Stimulated activated naive B cell treated with anti-CD40 and anti-IgM and Interleukin-4, amounts not matched to agents 10 μg/mL and 1 μg/mL and 100 μg/mL, for 72 hours (primary cell): ENCODE measurements around the gene GLT8D2.
A peak's percentile ranks its signal among the peaks of the same experiment; 100 is the strongest.

Source experiments
- ATAC-seq, 2 donors: fragments of 150-1000 bp; cut with Tn5 transposase; replicated peaks; 2 replicates each; pipeline ENCODE4 v1.10.0; 2021; ENCODE audit warnings: moderate library complexity in 1 of 2
- DNase-seq: peaks from one replicate; pipeline ENCODE4 v3.0.0; 2021
- H3K27ac Mint-ChIP-seq: one replicate; pipeline ENCODE4 v1.8.0; 2022; ENCODE audit warnings: mild to moderate bottlenecking, mixed read lengths
- H3K27me3 Mint-ChIP-seq, 2 donors: one replicate each; pipeline ENCODE4 v1.8.0; 2022; ENCODE audit warnings: mixed read lengths in 2 of 2
- H3K36me3 Mint-ChIP-seq, 2 donors: one replicate each; pipeline ENCODE4 v1.8.0; 2022; ENCODE audit warnings: mixed read lengths in 2 of 2, mild to moderate bottlenecking in 1 of 2
- H3K4me1 Mint-ChIP-seq, 2 donors: one replicate each; pipeline ENCODE4 v1.8.0; 2022; ENCODE audit warnings: mixed read lengths in 2 of 2, mild to moderate bottlenecking in 1 of 2
- H3K4me3 Mint-ChIP-seq, 2 donors: one replicate each; pipeline ENCODE4 v1.8.0; 2022; ENCODE audit warnings: mild to moderate bottlenecking in 2 of 2, mixed read lengths in 2 of 2, moderate library complexity in 1 of 2
- H3K9me3 Mint-ChIP-seq, 2 donors: one replicate each; pipeline ENCODE4 v1.8.0; 2022; ENCODE audit warnings: mixed read lengths in 2 of 2, mild to moderate bottlenecking in 1 of 2

GLT8D2 gene

DNA sequence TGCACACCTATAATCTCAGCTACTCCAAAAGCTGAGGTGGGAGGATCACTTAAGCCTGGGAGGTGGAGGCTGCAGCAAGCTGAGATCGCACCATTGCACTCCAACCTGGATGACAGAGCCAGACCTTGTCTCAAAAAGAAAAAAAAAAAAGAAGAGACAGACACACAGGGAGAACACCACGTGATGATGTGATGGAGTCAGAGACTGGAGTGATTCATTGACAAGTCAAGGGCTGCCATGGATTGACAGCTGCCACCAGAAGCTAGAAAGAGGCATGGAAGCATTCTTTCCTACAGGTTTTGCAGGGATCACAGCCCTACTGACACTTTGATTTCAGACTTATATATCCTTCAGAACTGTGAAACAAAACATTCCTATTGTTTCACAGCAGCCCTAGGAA, 10.8 kb upstream of the GLT8D2 start:
- Mint-ChIP-seq H3K27me3 (peaks cover 6 to 14% of the 10 kb centered on the region in 2 donors), H3K9me3 (peaks cover 2 to 3% of the 10 kb centered on the region in 2 donors), H3K27ac (no peak overlapping the region), H3K4me1 (peaks cover 5 to 7% of the 10 kb centered on the region in 2 donors), H3K4me3 (no peak overlapping the region), H3K36me3 (peaks cover 0 to 1% of the 10 kb centered on the region in 2 donors)
- DNase-seq (no peak), ATAC-seq (no peak)

DNA sequence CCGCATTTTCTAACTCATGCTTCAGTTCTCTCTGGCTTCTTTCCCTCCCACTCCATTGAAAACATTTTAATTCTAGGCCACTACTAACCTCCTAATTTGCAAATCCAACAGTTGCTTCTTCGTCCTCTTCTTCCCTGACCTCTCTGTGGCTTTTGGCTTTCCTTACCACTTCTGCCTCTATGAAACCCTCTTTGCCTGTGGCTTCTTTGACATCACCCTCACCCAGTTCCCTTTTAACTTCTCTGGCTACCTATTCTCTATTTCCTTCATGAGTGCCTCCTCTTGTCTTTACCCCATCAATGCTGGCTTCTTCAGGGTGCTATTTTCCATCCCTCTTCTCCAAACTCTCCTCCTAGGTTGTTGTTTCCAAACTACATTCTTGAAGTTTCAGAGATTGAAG, 10.0 kb upstream of the GLT8D2 start:
- no peak for DNase-seq
- peaks cover under 1 to 3% of the 10 kb centered on the region in 2 donors for H3K4me1 Mint-ChIP-seq
- ATAC-seq, result no peak

DNA sequence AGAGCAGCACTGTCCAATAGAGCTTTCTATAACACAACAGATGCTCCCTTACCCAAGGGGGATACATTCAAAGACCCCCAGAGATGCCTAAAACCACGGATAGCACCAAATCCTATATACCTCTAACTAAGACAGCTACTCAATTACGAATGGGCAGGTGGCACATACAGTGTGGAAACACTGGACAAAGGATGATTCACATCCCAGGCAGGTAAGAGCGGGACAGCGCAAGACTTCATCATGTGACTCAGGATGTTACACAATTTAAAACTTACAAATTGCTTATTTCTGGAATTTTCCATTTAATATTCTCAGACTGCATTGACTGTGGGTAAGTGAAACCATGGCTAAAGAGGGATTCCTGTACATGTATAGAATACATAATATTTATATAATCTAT, 8.8 kb upstream of the GLT8D2 start:
- peaks cover 0 to 3% of the 10 kb centered on the region in 2 donors for H3K4me1 Mint-ChIP-seq
- no peak for DNase-seq
- peaks cover 14 to 21% of the 10 kb centered on the region in 2 donors for H3K27me3 Mint-ChIP-seq
- H3K27ac Mint-ChIP-seq, result no peak overlapping the region
- peaks cover 2 to 3% of the 10 kb centered on the region in 2 donors for H3K9me3 Mint-ChIP-seq
- no peak overlapping the region for H3K4me3 Mint-ChIP-seq
- no peaks in the 10 kb centered on the region for H3K36me3 Mint-ChIP-seq
- no peak for ATAC-seq

More for the DNA sequence above, 10.0 kb upstream of the GLT8D2 start:
- Mint-ChIP-seq H3K9me3 (peaks cover 2 to 3% of the 10 kb centered on the region in 2 donors), H3K27ac (no peak overlapping the region), H3K36me3 (peaks cover 0 to 1% of the 10 kb centered on the region in 2 donors), H3K27me3 (peaks cover 6 to 15% of the 10 kb centered on the region in 2 donors), H3K4me3 (no peak overlapping the region)

DNA sequence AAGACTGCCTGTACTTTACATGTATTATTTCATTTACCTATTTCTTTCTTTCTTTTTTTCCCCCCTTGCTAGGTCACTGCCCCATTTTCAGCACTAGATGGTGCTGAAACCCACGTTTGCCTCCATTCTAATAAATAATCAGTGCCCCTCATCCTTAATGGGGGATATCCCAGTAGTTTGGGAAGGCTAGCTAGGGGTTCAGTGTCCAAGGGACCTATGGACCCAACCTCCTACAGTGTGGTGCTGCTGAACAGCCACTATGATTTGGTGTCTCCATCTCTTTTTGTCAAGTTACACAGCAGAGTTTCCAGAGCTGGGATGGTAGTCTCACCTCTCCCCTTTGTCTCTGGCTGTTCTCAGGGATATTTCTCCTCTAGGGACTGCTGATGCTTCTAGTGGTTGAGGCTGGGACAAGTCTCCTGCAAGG, 7.8 kb upstream of the GLT8D2 start:
- Mint-ChIP-seq H3K36me3 (no peaks in the 10 kb centered on the region), H3K27me3 (peaks cover 21 to 28% of the 10 kb centered on the region in 2 donors), H3K27ac (no peak overlapping the region), H3K9me3 (peaks cover 2 to 3% of the 10 kb centered on the region in 2 donors), H3K4me1 (peaks cover 0 to 3% of the 10 kb centered on the region in 2 donors), H3K4me3 (no peak overlapping the region)
- peak in 1 of 2 donors; percentile 36 for ATAC-seq
- DNase-seq, result no peak

DNA sequence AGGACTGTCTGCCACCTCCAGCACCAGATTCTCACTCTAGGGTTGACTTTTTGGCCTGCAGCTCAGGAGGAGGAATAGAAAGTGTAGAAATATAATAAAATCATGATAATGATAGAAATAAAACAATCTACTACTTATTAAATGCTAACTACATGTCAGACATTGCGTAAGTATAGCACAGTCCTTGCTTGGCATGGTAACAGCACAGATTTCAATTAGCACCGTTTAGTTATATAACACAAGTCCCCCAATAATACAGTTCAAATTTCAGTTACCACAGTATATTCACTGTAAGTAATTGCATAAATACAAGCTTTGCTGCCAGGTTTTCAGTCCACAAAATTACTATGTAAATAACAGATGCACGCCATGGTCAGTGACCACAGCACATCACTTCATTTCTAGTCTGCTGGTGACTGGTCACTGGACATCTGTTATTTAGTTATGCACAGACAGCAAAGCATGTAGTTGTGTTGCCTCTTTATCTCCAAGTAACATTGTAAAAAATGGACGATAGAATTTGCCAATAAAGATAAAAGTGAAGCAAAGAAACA, 6.5 kb upstream of the GLT8D2 start:
- Mint-ChIP-seq H3K9me3 (peaks cover 2 to 3% of the 10 kb centered on the region in 2 donors), H3K27ac (no peak overlapping the region), H3K27me3 (peaks cover 24 to 34% of the 10 kb centered on the region in 2 donors), H3K4me1 (peaks cover 0 to 3% of the 10 kb centered on the region in 2 donors), H3K4me3 (no peak overlapping the region), H3K36me3 (no peaks in the 10 kb centered on the region)
- ATAC-seq (no peak), DNase-seq (no peak)

DNA sequence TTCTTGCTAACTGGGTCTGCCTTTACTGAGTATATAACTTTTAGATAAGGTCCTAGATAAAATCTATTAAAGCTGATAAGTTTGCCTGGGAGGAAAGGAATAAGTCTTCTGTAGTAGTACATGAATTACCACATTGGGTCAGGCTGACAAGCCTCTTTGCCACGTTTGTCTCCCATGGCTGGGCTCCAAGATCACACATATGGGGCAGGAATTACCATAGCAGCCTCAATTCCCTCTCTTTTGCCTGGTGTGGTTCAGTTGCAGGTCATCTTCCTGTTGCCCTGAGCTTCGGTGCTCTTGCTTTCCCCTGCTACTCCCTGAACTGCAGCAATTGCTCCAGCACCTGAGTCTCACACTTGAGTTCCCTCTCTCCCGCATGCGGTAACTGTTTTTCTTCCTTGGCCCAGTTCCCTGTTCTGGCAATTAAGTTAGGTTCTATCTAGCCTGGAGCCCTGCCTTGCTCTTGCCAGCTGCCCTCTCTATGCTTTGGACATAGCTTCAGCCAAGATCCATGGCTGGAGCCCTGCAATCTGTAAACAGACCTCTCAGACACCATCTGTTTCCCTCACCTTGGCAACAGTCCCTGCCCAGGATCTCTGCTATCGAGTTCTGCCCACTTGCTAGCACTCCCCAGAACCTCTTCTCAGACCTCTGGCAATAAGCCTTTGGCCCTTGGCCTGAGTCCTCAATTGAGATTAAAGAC, 5.8 kb upstream of the GLT8D2 start:
- no peaks in the 10 kb centered on the region for H3K36me3 Mint-ChIP-seq
- H3K27ac Mint-ChIP-seq, result no peak overlapping the region
- peaks cover 30 to 34% of the 10 kb centered on the region in 2 donors for H3K27me3 Mint-ChIP-seq
- peaks cover 2 to 3% of the 10 kb centered on the region in 2 donors for H3K9me3 Mint-ChIP-seq
- DNase-seq (no peak), ATAC-seq (no peak)
- no peak overlapping the region for H3K4me3 Mint-ChIP-seq
- H3K4me1 Mint-ChIP-seq, result peaks cover 0 to 3% of the 10 kb centered on the region in 2 donors

DNA sequence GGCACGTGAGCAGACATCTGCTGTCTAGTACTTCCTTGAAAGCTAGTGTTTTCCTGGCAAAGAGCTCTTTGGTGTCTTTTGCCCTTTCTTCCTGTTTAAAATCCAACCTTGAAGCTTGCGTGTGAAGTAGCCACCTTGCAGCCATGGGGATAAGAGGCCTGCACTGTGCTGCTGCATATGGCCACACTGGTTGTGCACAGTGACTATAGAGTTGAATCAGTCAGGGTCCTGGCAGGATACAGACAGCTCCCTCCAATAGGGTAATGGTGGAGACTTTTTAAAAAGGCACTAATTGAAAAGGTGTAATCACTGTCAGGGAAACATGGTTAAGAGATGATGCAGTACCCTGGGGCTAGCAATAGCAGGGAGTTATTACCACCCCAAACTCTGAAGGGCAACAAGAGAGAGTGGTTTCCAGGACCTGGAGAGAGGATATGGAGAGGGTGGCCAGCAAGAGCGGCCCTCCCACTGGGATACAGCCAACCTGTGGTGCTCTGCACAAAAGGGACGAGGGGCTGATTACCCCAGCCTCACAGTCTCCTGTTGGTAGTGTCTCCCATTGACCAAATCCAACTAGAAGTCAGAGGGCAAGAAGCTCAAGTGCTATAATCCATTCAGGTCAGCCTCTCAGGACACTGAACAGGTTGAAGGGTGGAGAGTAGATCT, 4.8 kb upstream of the GLT8D2 start:
- Mint-ChIP-seq H3K27me3 (peaks cover 36 to 37% of the 10 kb centered on the region in 2 donors), H3K4me3 (no peak overlapping the region), H3K4me1 (peaks cover 4 to 5% of the 10 kb centered on the region in 2 donors), H3K9me3 (peaks cover 2 to 3% of the 10 kb centered on the region in 2 donors), H3K36me3 (no peaks in the 10 kb centered on the region), H3K27ac (no peak overlapping the region)
- ATAC-seq, result no peak
- DNase-seq, result no peak

DNA sequence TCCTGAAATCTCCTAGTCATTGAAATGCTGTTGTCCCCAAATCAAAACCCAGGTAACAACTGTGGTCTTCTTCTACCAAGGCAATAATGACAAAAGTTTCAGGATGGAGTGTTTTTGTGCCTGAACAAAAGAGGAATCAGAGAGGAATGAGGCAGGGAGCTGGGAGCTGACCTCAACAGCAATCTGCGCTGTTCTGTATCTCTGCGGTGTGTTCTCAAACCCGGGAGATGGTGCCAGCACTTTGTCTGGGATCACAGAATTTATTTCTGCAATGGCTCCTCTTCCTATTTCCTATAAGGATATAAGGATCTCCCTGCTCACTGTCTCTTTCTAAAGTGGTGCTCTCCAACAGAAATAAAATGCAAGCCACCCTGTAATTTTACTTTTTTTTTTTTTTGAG, 449 bp upstream of the GLT8D2 start:
- H3K27me3 Mint-ChIP-seq, result peaks cover 28 to 54% of the 10 kb centered on the region in 2 donors
- H3K4me3 Mint-ChIP-seq, result peak overlapping the region in 1 of 2 donors; percentile 68
- DNase-seq, result no peak
- no peak for ATAC-seq
- no peak overlapping the region for H3K27ac Mint-ChIP-seq
- H3K36me3 Mint-ChIP-seq, result no peaks in the 10 kb centered on the region
- H3K4me1 Mint-ChIP-seq, result peaks cover 2 to 7% of the 10 kb centered on the region in 2 donors
- H3K9me3 Mint-ChIP-seq, result no peaks in the 10 kb centered on the region

DNA sequence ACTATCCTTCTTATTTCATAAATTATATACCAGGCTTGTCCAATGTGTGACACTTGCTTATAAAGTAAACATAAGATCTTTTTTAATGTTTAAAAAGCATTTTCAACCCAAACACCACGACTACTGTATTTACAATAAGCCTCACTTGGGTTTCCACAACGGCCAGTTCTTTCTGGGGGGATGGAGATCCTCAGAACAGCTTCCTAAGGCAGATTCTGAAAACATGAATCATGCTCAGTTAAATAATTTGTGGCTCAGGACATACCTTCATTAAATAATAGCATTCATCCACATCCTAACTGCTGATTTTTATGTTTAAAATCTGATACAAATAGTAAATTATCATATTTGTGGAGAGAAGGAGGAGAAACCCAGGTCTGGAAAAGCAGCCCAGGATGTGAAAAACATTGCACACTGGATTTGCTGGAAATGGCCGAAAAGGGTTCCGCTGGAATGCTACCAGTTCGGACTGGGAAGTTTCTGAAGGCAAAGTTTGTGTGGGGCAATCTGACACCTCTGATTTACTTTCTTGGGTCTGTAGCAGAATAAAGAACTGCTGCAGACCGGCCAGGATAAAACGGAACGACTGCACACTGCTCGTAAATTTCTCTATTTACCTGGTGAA, 597 bp downstream of the GLT8D2 start:
- Mint-ChIP-seq H3K4me3 (peak overlapping the region in 1 of 2 donors; percentile 27), H3K27ac (no peak overlapping the region), H3K9me3 (no peaks in the 10 kb centered on the region), H3K4me1 (peaks cover 4 to 7% of the 10 kb centered on the region in 2 donors), H3K36me3 (no peaks in the 10 kb centered on the region), H3K27me3 (peaks cover 21 to 52% of the 10 kb centered on the region in 2 donors)
- DNase-seq, result no peak
- no peak for ATAC-seq

DNA sequence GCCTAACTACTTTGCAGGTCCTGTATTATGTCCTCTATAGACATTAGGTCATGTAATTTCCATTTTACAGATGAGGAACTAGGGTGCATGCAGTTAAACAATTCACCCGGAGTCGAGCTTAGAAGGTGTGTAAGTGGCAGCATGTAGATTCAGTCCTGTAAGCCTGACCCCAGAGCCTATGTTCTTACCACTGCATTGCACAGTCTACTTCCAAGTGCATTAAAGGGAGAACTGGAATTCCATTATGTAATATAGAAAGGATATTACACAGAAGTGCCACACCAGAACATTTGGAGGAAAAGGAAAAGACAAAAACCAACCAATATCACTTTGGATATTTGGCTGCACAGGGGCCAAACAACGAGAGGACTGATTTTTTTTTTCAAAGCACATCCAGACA, 1.2 kb downstream of the GLT8D2 start:
- ATAC-seq (no peak), DNase-seq (no peak)
- Mint-ChIP-seq H3K4me3 (no peak overlapping the region), H3K9me3 (no peaks in the 10 kb centered on the region), H3K4me1 (peaks cover 4 to 7% of the 10 kb centered on the region in 2 donors), H3K27me3 (peaks cover 24 to 55% of the 10 kb centered on the region in 2 donors), H3K27ac (no peak overlapping the region), H3K36me3 (no peaks in the 10 kb centered on the region)

DNA sequence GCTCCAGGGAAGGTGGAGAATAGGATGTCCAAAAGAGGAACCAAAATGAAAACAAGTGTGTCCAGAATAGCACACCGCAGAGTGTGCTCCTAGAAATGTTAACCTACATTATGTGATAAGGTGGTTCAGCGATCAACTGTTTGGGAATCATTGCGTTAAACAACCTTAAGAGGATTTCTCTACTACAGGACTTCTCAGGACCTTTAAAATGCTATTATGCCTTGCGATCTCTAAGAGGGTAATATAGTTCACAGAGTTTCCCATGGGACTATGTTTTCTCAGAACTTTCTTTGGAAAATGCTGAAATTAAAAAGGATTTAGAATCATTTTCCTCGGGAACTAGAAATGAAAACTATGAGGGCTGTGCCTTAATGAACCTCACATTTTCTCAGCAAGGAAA, 1.8 kb downstream of the GLT8D2 start:
- ATAC-seq, result no peak
- Mint-ChIP-seq H3K9me3 (no peaks in the 10 kb centered on the region), H3K4me1 (peaks cover 4 to 7% of the 10 kb centered on the region in 2 donors), H3K4me3 (no peak overlapping the region), H3K36me3 (no peaks in the 10 kb centered on the region), H3K27ac (no peak overlapping the region), H3K27me3 (peaks cover 23 to 53% of the 10 kb centered on the region in 2 donors)
- DNase-seq, result no peak

DNA sequence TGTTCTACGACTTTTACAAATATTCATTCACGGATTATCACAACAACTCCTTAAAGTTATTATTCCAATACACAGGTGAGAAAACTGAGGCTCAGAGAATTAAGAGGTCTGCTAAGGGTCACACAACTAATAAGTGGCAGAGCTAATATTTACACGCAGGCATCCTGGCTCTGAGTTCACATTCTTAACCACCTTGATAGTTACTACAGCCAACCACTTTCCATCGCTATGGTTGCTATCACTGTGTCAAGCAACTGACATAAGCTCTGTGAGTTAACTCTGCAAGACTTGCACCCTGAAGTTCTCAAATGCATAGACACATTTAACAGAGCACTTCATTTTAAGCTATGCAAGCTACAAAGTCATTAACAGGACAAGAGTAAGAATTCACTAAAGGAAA, 3.7 kb downstream of the GLT8D2 start:
- no peak for DNase-seq
- H3K9me3 Mint-ChIP-seq, result no peaks in the 10 kb centered on the region
- ATAC-seq, result no peak
- H3K4me1 Mint-ChIP-seq, result peaks cover 4 to 7% of the 10 kb centered on the region in 2 donors
- H3K36me3 Mint-ChIP-seq, result no peaks in the 10 kb centered on the region
- H3K4me3 Mint-ChIP-seq, result no peak overlapping the region
- no peak overlapping the region for H3K27ac Mint-ChIP-seq
- H3K27me3 Mint-ChIP-seq, result peaks cover 14 to 54% of the 10 kb centered on the region in 2 donors

DNA sequence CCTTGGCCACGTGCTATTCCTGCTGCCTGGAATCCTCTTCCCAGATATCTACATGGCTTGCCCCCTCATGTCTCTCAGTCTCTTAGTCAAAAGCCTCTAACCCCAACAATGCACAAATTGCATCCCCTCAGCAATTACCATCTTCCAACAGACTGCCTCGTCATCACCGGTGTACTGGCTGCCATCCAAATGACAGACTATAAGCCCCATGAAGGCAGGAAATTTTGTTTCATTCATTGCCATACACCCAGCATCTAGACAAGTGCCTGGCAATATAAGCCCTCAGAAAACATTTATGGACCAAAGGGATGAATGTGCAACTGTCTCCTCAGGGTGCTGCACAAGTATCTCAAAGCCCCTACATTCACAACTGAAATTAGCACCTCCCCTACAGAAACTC, 5.8 kb downstream of the GLT8D2 start:
- no peak overlapping the region for H3K27ac Mint-ChIP-seq
- H3K36me3 Mint-ChIP-seq, result no peaks in the 10 kb centered on the region
- no peak for ATAC-seq
- peaks cover 5 to 34% of the 10 kb centered on the region in 2 donors for H3K27me3 Mint-ChIP-seq
- no peaks in the 10 kb centered on the region for H3K9me3 Mint-ChIP-seq
- no peak overlapping the region for H3K4me3 Mint-ChIP-seq
- DNase-seq, result no peak
- H3K4me1 Mint-ChIP-seq, result peaks cover 0 to 1% of the 10 kb centered on the region in 2 donors

DNA sequence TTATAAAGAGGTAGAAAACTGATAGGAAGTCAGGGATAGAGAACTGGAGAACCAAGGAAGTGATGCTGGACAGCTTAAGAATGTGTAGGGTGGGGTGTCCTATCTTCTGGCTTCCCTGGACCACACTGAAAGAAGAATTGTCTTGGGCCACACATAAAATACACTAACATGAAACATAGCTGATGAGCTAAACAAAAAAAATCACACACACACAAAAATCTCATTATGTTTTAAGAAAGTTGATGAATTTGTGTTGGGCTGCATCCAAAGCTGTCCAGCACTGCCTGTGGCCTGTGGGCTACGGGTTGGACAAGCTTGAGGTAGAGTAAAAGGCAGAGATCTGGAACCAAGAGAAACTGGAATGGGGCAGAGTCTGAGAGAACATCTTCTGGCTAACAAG, 7.4 kb downstream of the GLT8D2 start:
- H3K4me3 Mint-ChIP-seq, result no peak overlapping the region
- peaks cover 5 to 27% of the 10 kb centered on the region in 2 donors for H3K27me3 Mint-ChIP-seq
- H3K36me3 Mint-ChIP-seq, result no peaks in the 10 kb centered on the region
- H3K9me3 Mint-ChIP-seq, result no peaks in the 10 kb centered on the region
- no peak overlapping the region for H3K27ac Mint-ChIP-seq
- H3K4me1 Mint-ChIP-seq, result peaks cover 0 to 1% of the 10 kb centered on the region in 2 donors
- ATAC-seq (no peak), DNase-seq (no peak)
